ENCODE results near the gene CEACAM18.

- TF ChIP-seq POLR2A (IDR thresholded peaks at IDR 0.05) (no peak), POLR2AphosphoS5 (IDR thresholded peaks at IDR 0.05; ENCODE audit: insufficient read depth in 1 of 2, low read depth in 1 of 2) (no peak)
These were observed 45.3 kb upstream of the CEACAM18 start for GRCh38 chr19:51433043-51433442.

All from vagina (tissue), 2 donors.